Stimulated activated CD8-positive, alpha-beta memory T cell treated with anti-CD3 and anti-CD28 coated beads, Interleukin-15, amount 100 ng/mL, for 1 hour (primary cell): ENCODE measurements around the gene HPN.
"Not testable (repeated sequence)": the region's sequence is repeated elsewhere in the genome, so short reads cannot be mapped to it uniquely, and the experiment has no call there.

ENCODE experiments used
- DNase-seq: peaks from one replicate; pipeline ENCODE4 v3.0.0-alpha.2; 2020; ENCODE audit warnings: low read depth

HPN gene

DNA sequence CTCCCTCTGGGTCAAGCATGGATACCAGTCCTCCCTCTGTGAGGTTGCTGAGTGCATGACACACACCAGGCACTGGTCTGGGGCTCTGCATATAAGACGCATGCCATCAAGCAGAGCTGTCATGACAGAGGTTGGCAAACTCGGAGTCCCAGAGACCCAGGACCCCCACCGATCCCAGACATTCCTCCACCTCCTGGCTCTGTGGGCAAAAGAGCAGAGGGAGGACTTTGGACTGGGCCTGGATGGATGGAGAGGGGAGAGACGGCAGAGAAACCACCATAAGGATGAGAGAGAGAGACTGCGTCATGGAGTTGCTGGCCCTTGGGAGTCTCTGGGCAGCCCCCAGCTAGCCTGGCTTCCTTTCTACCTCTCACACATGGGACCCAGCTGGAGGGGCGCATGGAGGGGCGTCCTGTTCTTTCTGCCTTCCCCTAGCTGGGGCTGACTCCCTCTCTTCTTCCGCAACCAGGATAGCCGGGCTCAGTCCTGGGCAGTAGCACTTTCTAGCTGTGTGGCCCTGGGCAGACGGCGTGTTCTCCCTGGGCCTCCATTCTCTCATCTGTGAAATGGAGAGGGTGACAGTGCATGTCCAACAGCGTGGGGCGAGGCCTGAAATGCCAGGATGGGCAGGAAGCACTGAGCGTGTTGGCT, 1.6 kb downstream of the HPN start:
- DNase-seq, result no peak

DNA sequence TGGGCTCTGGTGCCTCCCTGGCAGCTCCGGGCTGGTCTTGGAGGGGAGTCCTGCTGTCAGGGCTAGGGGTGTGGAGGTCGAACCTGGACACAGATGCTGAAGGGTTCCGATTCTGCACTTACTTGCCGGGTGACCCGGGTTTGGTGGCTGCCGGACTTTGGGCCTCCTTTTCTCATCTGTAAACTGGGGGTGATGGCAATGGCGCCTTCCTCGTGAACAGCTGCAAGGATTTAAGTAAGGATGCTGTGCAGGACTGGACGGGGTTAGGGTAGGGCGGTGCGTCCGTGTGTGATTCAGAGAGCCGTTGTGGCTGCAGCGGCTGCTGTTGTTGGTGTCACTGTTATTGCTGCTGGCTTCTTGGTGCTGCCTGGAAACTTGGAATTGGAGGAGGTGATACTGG, 2.4 kb downstream of the HPN start:
- no peak for DNase-seq

DNA sequence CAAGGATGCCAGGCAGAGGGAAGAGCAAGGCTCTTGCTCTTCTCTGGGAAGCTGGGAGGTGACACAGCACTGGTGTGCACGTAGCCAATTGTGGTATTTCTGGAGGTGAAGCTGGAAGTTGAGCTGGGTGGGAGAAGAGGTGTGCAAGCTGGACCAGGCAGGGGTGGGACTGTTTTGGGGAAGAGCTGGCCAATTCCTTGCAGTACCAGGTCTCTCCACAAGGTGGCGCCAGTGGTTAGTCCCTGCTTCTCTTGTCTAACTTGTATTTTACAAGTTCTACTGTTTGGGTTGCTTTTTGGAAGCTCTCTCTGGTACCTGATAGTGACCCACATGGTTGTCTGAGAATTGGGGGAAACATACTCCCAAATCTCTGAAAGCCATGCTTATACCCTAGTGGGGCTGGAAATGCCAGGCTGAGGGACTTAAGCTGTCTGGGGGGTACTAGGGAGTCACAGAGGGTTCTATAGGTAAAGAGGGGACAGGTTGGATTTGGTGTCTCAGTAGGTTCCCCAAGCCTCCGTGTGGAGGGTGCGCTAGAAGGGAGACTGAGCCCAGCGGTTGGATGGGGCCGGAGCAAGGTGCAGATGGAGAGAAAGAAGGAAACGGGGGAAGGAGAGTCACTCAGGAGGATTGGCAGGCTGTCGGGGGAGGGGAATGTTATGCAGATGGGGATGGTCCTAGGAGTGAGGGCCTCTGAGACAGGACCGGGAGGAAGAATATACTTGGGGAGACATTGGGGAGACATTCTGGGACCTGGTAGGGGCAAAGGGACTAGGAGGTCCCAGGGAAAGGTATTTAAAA, 3.0 kb downstream of the HPN start:
- peak; percentile 38 for DNase-seq

DNA sequence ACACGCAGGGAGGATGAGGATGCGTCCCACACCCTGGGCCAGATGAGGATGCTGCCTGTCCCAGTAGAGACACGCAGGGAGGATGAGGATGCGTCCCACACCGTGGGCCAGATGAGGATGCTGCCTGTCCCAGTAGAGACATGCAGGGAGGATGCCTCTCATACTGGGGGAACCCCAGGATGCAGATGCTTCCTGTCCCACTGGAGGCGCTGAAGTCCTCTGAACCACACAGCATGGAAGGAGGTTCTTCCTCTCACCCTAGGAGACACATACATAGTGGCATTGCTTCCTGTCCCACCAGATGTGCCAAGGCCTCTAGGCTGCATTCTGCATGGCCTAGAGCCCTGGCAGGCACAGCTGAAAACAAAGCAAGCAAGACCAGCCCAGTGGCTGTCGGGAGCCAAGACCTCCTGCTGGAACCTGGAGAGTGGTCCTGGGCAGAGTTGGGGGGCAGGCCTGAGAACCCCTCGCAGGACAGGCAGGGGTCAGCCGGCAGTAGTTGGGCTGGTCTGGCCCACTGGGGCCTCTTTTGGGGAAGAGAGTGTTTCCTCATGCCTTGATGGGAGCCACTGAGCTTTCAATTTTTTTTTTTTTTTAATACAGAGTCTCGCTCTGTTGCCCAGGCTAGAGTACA, 4.3 kb downstream of the HPN start:
- no peak for DNase-seq

DNA sequence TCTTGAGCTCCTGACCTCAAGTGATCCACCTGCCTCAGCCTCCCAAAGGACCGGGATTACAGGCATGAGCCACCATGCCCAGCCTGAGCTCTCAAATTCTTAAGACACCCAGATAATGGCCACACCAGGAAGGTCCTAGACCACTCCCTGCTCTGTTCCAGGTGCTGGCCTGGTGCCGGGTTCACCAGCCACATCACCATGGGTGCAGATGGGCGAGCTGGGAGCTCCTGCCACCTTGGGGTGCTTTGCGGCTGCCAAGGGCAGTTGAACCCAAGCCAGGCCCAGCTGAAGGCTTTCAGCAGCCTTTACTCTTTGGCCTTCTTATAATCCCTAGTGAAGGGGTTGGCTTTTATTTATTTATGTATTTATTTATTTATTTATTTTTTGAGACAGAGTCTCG, 4.9 kb downstream of the HPN start:
- no peak for DNase-seq

DNA sequence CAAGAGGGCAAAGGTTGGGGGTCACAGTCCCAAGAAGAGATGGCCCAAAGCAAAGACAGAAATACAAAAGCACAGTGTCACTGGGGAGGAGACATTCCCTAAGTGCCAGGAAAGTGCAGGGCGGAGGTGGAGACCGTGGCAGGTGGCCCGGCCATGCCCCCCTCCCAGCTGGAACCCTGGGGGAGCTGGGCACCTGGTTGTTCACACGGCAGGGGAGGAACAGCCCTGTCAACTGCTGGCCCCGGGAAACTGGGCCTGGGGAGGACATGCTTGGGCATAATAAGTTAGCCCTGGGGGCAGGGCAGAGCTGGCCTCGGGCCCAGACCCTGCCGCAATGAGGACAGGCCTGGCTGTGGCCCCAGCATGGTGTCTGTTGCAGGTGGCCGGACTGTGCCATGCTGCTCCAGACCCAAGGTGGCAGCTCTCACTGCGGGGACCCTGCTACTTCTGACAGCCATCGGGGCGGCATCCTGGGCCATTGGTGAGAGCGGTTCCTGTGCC, 7.4 kb downstream of the HPN start:
- DNase-seq, result no peak

DNA sequence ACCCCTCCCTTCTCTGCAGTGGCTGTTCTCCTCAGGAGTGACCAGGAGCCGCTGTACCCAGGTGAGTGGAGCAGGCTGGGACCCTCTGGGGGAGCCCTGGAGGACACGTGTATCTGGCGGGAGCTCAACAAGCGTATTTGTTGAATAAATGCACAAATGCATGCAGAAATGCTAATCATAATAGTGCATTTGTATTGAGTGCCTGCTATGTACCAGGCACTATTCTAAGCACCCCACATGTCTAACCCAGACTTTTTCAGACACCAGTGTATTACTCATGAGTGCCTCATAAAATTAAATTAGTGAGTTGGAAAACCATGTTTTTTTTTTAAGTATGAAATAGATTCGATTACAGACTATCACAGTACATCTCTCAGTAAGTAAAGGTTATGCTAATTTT, 7.9 kb downstream of the HPN start:
- DNase-seq, result no peak

DNA sequence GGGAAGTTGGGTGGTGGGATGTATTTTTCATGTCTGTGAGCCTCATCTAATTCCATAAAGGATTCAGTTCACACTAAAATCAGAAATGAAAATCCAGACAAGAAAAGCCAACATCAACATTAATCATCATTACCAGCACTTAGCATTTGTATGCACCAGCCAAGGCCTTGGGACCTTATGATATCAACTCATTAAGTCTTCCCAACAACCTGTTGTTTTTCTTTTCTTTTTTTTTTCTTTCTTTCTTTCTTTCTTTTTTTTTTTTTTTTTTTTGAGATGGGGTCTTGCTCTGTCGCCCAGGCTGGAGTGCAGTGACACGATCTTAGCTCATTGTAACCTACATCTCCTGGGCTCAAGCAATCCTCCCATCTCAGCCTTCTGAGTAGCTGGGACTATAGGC, 9.1 kb downstream of the HPN start:
- not testable (repeated sequence) for DNase-seq

DNA sequence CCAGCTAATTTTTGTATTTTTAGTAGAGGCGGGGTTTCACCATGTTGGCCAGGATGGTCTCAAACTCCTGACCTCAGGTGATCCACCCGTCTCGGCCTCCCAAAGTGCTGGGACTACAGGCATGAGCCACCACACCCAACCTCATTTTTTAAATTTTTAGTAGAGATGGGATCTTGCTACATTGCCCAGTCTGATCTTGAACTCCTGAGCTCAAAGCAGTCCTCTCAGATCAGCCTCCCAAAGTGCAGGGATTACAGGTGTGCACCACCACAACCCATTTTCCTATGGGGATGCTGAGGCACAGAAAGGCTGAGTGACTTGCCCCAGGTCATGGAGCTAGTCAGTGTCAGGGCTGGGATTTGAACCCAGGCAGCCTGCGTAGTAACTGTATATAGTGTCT, 9.7 kb downstream of the HPN start:
- DNase-seq, result not testable (repeated sequence)

DNA sequence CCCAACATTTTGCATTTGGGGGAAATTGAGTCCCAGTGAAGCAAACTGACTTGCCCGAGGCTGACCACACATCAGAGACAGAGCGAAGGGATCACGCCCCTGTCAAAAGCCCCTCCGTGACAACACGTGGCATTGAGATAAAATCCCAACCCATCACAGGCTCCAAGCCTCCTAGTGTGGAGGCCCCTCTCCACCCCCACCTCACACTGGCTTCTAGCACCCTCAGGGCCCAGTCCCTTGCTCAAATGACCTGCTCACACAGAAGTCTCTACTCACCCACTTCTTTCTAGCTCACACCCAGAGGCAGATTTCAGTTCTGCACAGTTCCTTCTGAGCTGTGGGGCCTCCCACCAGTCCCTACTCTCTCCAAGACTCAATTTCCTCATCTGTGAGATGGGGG, 10.3 kb downstream of the HPN start:
- no peak for DNase-seq

DNA sequence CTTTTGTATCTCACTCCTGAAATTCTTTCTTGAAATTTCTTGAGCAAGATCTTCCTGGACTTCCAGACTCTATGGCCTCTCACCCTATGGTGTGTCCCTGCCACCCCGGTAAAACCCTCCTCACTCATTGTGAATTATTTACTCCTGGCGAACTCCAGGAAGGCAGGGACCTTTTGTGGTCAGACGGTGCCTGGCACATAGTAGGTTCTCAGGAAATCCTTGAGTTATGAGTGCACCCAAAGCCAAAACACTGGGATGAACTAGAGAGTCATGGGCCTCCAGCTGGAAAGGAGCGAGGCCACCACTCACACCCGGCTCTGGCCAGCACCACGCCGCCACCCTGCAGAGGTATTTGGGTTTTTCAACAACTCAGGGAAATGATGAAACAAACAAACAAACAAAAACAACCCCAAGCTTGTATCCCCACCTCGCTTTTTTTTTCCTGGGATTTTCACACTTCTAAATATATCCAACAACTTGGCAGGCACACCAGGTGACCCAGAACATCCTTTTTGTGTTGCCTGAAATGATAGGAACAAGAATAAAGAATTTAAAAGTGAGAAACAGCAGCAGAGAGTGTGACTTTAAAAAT, 11.2 kb downstream of the HPN start:
- DNase-seq, result no peak

DNA sequence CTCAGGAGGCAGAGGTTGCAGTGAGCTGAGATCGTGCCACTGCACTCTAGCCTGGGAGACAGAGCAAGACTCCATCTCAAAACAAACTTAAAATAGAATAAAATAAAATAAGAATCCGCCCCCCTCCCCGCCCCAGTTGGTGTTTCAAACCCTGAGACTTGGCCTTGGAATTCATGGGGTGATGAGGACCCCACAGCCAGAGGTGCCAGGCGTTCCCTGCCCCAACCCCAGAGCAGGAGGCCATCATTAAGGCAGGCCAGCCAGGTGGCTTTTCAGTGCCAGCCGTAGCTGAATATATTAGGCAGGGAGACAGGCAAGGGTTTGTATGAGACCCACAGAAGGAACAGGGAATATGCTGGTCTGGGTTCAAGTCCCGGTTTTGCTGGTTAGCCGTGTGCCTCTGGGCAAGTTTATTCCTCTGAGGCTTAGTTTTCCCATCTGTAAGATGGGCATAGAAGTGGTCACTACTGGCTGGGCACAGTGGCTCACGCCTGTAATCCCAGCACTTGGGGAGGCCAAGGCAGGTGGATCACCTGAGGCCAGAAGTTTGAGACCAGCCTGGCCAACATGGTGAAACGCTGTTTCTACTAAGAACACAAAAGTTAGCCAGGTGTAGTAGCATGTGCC, 12.3 kb downstream of the HPN start:
- DNase-seq, result no peak

DNA sequence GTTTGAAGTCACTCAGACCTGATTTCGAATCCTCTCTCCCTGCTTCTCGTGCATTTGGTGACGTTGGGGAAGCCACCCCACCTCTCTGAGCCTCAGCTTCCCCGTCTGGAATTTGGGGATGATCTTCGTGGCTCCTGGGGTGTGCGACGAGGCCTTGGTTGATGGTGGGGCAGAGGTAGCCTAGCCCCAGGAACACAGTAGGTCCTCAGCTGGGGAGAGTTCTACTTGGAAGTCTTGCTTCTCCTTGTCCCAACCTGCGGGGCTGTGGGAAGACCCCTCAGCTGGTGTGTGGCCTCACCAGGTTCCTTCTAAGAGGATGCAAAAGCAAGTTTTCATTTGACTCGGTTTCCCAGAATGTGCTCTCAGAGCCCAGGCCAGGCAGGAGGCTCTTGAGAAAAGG, 13.1 kb downstream of the HPN start:
- DNase-seq, result no peak

DNA sequence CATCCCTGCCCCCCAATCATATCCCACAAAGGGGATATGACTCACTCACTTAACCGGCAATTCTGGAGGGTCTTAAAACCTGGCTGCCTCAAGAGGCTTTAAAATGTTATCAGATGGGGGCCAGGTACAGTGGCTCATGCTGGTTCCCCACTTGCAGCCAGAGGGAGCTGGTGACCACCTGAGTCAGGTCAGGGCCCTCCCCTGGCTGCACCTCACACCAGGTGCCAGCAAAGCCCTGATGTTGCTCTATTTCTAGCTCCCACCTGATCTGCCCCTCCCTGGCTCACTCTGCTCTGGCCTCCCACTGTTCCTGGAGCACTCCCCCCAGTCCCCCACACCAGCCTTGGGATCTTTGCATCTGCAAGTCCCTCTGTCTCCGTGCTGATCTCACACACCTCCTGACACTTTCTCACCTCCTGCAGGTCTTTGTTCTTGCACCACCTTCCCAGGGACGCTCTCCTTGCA, 14.2 kb downstream of the HPN start:
- no peak for DNase-seq

DNA sequence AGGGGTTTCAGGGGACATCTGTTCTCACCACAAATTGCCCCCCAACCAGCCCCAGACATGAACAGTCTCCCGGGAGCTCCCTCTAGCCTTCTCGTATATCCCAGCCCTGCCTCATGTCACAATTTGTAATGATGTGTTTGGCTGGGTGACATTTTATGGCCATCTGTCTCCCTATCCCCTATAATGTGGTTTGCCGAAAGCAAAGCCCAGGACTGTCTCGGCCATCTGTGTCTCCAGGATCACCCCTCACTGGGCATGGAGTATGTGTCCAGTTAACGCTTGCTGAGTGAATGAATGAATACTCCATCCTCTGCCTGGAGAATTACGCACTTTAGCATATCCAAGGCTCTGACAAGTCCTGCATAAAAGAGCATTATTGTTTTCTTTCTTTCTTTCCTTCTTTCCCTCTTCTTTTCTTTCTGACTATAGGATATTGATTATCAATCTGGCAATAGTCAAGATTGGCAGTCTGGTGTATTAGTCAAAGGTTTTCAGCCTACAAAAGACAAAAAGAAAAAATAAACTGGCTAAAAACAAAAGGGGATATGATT, 15.1 kb downstream of the HPN start:
- no peak for DNase-seq

DNA sequence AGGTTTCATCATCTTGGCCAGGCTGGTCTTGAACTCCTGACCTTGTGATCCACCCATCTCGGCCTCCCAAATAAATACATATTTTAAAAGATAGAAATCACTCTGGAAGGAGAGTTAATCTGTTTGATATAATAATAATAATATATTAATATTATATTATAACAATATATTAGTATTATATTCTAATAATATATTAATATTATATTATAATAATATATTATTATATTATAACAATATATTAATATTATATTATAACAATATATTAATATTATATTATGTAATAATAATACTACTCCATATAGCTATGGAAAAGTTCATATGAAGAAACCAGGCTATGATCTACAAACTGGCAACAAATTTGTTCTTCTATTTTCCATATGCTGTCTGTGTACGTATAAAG, 16.8 kb downstream of the HPN start:
- DNase-seq, result no peak

DNA sequence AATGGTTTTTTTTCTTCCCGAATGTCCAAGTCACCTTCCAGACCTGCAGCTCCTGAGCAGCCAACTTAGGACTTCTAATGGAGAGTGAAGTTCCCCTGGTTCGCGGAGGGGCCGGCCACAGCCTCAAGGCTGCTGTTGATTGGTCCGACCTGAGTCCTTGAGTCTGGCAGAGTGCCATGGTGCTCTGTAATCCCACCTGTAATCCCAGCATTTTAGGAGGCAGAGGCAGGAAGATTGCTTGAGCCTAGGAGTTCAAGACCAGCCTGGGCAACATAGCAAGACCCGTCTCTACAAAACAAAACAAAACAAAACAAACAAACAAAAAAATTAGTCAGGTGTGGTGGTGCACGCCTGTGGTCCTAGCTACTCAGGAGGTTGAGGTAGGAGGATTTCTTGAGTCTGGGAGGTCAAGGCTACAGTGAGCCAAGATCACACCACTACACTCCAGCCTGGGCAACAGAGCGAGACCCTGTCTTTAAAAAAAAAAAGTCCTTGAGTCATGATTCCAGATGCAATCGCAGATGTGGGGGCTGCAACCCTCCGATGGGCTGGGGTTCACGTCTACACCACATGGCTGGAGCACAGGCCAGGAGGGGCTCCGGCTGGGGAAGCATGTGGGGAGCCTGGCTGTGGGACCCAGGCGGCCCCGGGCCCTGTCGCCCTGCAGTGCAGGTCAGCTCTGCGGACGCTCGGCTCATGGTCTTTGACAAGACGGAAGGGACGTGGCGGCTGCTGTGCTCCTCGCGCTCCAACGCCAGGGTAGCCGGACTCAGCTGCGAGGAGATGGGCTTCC, 17.7 kb downstream of the HPN start:
- DNase-seq, result no peak

DNA sequence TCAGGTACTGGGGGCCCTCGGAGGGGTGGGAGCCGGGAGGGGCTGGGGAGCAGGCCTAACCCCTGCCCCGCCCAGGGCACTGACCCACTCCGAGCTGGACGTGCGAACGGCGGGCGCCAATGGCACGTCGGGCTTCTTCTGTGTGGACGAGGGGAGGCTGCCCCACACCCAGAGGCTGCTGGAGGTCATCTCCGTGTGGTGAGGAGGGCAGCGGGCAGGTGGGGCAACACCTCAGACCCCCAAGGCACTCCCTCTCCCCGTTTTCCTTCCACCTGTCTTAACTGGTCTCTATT, 18.2 kb downstream of the HPN start:
- DNase-seq, result no peak

DNA sequence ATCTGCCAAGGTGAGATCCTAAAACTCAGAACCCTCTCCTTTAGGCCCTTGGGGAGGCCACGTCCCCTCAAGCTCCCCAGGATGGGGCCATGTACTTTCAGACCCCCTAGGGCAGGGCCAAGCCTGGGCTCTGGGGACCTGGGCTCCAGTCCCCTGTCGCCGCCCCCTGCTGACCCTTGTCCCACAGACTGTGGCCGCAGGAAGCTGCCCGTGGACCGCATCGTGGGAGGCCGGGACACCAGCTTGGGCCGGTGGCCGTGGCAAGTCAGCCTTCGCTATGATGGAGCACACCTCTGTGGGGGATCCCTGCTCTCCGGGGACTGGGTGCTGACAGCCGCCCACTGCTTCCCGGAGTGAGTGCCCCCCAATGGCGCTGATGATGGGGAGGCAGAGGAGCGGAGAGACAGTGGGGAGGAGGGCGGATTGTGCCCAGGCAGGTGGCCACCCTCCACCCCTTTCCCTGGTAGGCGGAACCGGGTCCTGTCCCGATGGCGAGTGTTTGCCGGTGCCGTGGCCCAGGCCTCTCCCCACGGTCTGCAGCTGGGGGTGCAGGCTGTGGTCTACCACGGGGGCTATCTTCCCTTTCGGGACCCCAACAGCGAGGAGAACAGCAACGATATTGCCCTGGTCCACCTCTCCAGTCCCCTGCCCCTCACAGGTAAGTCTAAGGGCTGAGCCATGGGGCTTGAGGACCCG, 18.8 kb downstream of the HPN start:
- no peak for DNase-seq

DNA sequence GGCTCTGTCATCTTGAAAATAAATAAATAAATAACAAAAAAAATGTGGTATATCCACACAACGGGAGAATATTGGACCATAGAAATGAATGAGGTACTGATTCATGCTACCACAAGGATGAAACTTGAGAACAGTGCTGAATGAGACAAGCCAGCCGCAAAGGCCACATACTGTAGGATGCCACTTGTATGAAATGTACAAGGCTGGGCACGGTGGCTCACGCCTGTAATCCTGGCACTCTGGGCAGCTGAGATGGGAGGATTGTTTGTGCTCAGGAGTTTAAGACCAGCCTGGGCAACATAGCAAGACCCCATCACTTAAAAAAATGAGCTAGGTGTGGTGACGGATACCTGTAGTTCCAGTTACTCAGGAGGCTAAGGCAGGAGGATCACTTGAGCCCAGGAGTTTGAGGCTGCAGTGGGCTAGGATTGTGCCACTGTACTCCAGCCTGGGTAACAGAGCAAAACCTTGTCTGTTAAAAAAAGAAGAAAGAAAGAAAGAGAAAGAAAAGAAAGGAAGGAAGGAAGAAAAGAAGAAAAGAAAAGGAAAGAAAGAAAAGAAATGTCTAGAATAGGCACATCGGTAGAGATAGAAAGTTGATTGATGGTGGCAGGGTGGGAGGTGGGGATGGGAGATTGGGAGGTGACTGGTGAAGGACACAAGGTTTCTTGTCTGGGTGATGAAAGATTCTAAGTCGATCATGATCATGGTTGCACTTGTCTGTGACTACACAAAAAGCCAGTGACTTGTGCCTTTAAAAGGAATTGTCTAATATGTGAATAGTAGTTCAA, 20.3 kb downstream of the HPN start:
- DNase-seq, result no peak
